ENCODE data around the gene CSF1. TPM values are rescaled to one million over a fixed set of nuclear protein-coding genes. Genes with fewer than 3 reads are reported as not detected.

The CSF1 gene
- total and polyA plus RNA-seq, 2 donors (not counting 3 experiments of a cell fraction or from before 2014, with no cell fraction given), result 24.5 to 28.9 TPM

GRCh38 chr1:109864047-109864822, 46.4 kb upstream of the CSF1 start:
- TF ChIP-seq FOS (IDR thresholded peaks at IDR 0.05; ENCODE audit: borderline replicate concordance, insufficient read depth, low read length), result no peak
- TF ChIP-seq JUN (IDR thresholded peaks at IDR 0.05; ENCODE audit: borderline replicate concordance, insufficient read depth, insufficient read length, low read depth), result no peak
- no peak for TF ChIP-seq POLR2A (IDR thresholded peaks at IDR 0.05; ENCODE audit: low read depth, low read length)
- TF ChIP-seq MYC (IDR thresholded peaks at IDR 0.05; ENCODE audit: low read depth, low read length), result no peak
- TF ChIP-seq POLR2AphosphoS5 (IDR thresholded peaks at IDR 0.05; ENCODE audit: insufficient read depth, low read depth, low read length), result no peak
- no peak for TF ChIP-seq CTCF (IDR thresholded peaks at IDR 0.05; ENCODE audit: extremely low read depth in 1 of 2, insufficient read depth in 1 of 2, low read depth in 1 of 2, low read length in 2 of 2)
- TF ChIP-seq GATA2 (IDR thresholded peaks at IDR 0.05; ENCODE audit: insufficient read depth, insufficient read length, low read depth, low read length), result no peak
- TF ChIP-seq EZH2 (IDR thresholded peaks at IDR 0.05; ENCODE audit: borderline replicate concordance, low read depth, low read length, severe bottlenecking), result no peak
- no peak for TF ChIP-seq MAX (IDR thresholded peaks at IDR 0.05; ENCODE audit: insufficient read depth, insufficient read length)
- H3K9me3 ChIP-seq (replicated peaks; ENCODE audit: control insufficient read depth, insufficient read depth, low read length), result no peaks in the 10 kb centered on the region
- POLR2A ChIA-PET, result no interaction called here
- H3K79me2 ChIP-seq (ENCODE audit: control insufficient read depth, insufficient read depth, low read length), result no peaks in the 10 kb centered on the region
- H3K4me1 ChIP-seq (ENCODE audit: control insufficient read depth, extremely low read depth, insufficient read depth, low read length), result no peaks in the 10 kb centered on the region
- H3K36me3 ChIP-seq (ENCODE audit: control insufficient read depth in 2 of 2, extremely low read depth in 1 of 2, insufficient read depth in 2 of 2, low read length in 2 of 2), result no peaks in the 10 kb centered on the region
- CTCF ChIA-PET, result no interaction called here
- H3K9ac ChIP-seq (replicated peaks; ENCODE audit: extremely low read depth, insufficient read depth, low read length), result no peak overlapping the region
- dilution Hi-C loops (cut with MboI; ENCODE audit: extremely low pct_ligation_motif_present, low sequenced_read_pairs) (no loop called here), intact Hi-C loops (cut with micrococcal nuclease) (no loop called here)
- H3K27ac ChIP-seq (ENCODE audit: insufficient read depth, low read depth, low read length), result no peak overlapping the region
- H3K9me1 ChIP-seq (replicated peaks; ENCODE audit: control insufficient read depth, extremely low read depth, insufficient read depth, low read length), result no peaks in the 10 kb centered on the region
- no peak overlapping the region for H3K4me3 ChIP-seq (replicated peaks in 1 of 3; ENCODE audit: insufficient read depth in 1 of 3, low read depth in 1 of 3, low read length in 3 of 3)
- BruUV-seq (replicated peaks), result no TSS peak
- no peak overlapping the region for H2AFZ ChIP-seq (ENCODE audit: low read depth, low read length)
- H3K4me2 ChIP-seq (ENCODE audit: insufficient read depth, low read length), result no peak overlapping the region
- DNase-seq (ENCODE audit: low read depth, low spot score) (no peak), FAIRE-seq (no peak)
- no peaks in the 10 kb centered on the region for H4K20me1 ChIP-seq (replicated peaks; ENCODE audit: control insufficient read depth, extremely low read depth, insufficient read depth, low read length)
- H3K27me3 ChIP-seq (ENCODE audit: control insufficient read depth in 2 of 2, insufficient read depth in 2 of 2, low read length in 2 of 2), result peaks cover 8% of the 10 kb centered on the region in 2 experiments
